H1 (cell line): ENCODE data around the gene ING1.

Experiments used
- EZH2 ChIP-seq: fragments of 200-600 bp; sonication (generic); IDR thresholded peaks from 2 replicates; pipeline ENCODE4 v1.7.1; 2012; ENCODE audit warnings: low read depth, mild to moderate bottlenecking, moderate library complexity, low read length, inconsistent platforms; ENCODE audit not compliant: severe bottlenecking
- FOSL1 ChIP-seq: IDR thresholded peaks from 2 replicates; pipeline ENCODE4 v1.6.1; 2011; ENCODE audit warnings: mild to moderate bottlenecking, low read depth, low read length, moderate library complexity; ENCODE audit not compliant: insufficient read depth
- HDAC2 ChIP-seq, 2 experiments: fragments of 300-600 bp in 1 of 2; sonication (generic) in 1 of 2; IDR thresholded peaks; 2 replicates each; pipeline ENCODE4 v1.6.1; 2011 to 2012; ENCODE audit warnings: low read depth in 2 of 2, low read length in 2 of 2, mild to moderate bottlenecking in 2 of 2, moderate library complexity in 2 of 2, borderline replicate concordance in 1 of 2, inconsistent platforms in 1 of 2
- HDAC6 ChIP-seq: IDR thresholded peaks from one replicate; pipeline ENCODE4 v1.7.1; 2012; ENCODE audit warnings: low read depth, mild to moderate bottlenecking, inconsistent platforms, low read length, moderate library complexity
- MAFK ChIP-seq: IDR thresholded peaks from 2 replicates; pipeline ENCODE4 v1.6.1; 2012; ENCODE audit warnings: low read depth, mild to moderate bottlenecking, improper control_type of control experiment, low read length
- RBBP5 ChIP-seq: IDR thresholded peaks from 2 replicates; pipeline ENCODE4 v1.7.1; 2012; ENCODE audit warnings: low read depth, mild to moderate bottlenecking, inconsistent platforms, low read length, moderate library complexity, borderline replicate concordance
- RFX5 ChIP-seq: IDR thresholded peaks from 2 replicates; pipeline ENCODE4 v1.6.1; 2011; ENCODE audit warnings: low read depth, low read length, improper control_type of control experiment, borderline replicate concordance
- SP4 ChIP-seq: IDR thresholded peaks from 2 replicates; pipeline ENCODE4 v1.6.1; 2012; ENCODE audit warnings: low read length, inconsistent platforms
- YY1 ChIP-seq: IDR thresholded peaks from 2 replicates; pipeline ENCODE4 v1.6.1; 2011; ENCODE audit warnings: low read depth, mild to moderate bottlenecking, low read length
- TF ChIP-seq, protein P1 (sequence below): IDR thresholded peaks from 2 replicates; pipeline ENCODE4 v1.6.1; 2011; ENCODE audit warnings: low read length, improper control_type of control experiment
- TF ChIP-seq, protein P2 (sequence below), 3 experiments: IDR thresholded peaks; 1 replicate in 2 of 3; 2 replicates in 1 of 3; pipeline versions ENCODE4 v1.5.1 to v1.6.1; 2011; ENCODE audit warnings: low read length in 3 of 3, mild to moderate bottlenecking in 3 of 3, inconsistent platforms in 2 of 3, low read depth in 1 of 3, moderate library complexity in 1 of 3; ENCODE audit not compliant: insufficient read depth in 1 of 3; ENCODE audit errors: control extremely low read depth in 1 of 3

DNA sequence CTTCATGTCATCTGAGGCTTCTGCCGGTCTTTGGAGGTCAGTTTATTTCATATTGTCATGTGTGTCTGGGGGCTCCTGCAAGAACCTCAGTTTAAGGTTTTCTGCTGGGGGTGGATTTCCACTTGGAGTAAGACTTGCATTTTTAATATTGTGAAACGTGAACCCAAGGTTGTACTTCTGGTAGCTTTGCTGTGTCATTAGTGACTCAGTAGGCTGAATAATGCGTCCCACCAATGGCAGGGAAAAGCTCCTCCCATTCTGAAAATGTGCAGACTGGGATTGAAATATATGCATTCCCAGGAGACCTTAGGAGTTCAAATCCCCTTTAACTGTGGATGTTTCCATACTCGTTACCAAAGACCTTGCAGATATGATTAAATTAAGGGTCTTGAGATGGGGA lies 46.2 kb downstream of the ING1 start:
- no peak for TF ChIP-seq YY1
- TF ChIP-seq, protein P1, sequence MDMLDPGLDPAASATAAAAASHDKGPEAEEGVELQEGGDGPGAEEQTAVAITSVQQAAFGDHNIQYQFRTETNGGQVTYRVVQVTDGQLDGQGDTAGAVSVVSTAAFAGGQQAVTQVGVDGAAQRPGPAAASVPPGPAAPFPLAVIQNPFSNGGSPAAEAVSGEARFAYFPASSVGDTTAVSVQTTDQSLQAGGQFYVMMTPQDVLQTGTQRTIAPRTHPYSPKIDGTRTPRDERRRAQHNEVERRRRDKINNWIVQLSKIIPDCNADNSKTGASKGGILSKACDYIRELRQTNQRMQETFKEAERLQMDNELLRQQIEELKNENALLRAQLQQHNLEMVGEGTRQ = no peak
- TF ChIP-seq RBBP5 = no peak
- TF ChIP-seq, protein P2, sequence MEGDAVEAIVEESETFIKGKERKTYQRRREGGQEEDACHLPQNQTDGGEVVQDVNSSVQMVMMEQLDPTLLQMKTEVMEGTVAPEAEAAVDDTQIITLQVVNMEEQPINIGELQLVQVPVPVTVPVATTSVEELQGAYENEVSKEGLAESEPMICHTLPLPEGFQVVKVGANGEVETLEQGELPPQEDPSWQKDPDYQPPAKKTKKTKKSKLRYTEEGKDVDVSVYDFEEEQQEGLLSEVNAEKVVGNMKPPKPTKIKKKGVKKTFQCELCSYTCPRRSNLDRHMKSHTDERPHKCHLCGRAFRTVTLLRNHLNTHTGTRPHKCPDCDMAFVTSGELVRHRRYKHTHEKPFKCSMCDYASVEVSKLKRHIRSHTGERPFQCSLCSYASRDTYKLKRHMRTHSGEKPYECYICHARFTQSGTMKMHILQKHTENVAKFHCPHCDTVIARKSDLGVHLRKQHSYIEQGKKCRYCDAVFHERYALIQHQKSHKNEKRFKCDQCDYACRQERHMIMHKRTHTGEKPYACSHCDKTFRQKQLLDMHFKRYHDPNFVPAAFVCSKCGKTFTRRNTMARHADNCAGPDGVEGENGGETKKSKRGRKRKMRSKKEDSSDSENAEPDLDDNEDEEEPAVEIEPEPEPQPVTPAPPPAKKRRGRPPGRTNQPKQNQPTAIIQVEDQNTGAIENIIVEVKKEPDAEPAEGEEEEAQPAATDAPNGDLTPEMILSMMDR (IDR thresholded peaks at IDR 0.05; ENCODE audit: control extremely low read depth in 1 of 3, insufficient read depth in 1 of 3, low read depth in 1 of 3, low read length in 3 of 3) = no peak
- no peak for TF ChIP-seq RFX5
- no peak for TF ChIP-seq HDAC6
- no peak for TF ChIP-seq HDAC2 (IDR thresholded peaks at IDR 0.05; ENCODE audit: borderline replicate concordance in 1 of 2, low read depth in 2 of 2, low read length in 2 of 2)
- no peak for TF ChIP-seq SP4
- TF ChIP-seq FOSL1 = no peak
- no peak for TF ChIP-seq MAFK
- TF ChIP-seq EZH2 = no peak
